ENCODE results near the gene CSMD2. TPM values are rescaled to one million over a fixed set of nuclear protein-coding genes. Genes with fewer than 3 reads are reported as not detected.

The CSMD2 gene
- polyA plus RNA-seq, 12 donors, result 0.51 to 3.3 (median 0.85) TPM; not detected in 2

- DNase-seq, result no peak
These were observed 310.9 kb downstream of the CSMD2 start for GRCh38 chr1:33854091-33854490.

GRCh38 chr1:33853431-33853830 is 311.6 kb downstream of the CSMD2 start:
- no peak for DNase-seq

- DNase-seq, result no peak
These were observed 312.3 kb downstream of the CSMD2 start for GRCh38 chr1:33852711-33853110.

- no peak for DNase-seq
These were observed 314.5 kb downstream of the CSMD2 start for GRCh38 chr1:33850481-33850880.

- no peak for DNase-seq
These were observed 315.8 kb downstream of the CSMD2 start for GRCh38 chr1:33849211-33849610.

- no peak for DNase-seq
These were observed 316.7 kb downstream of the CSMD2 start for GRCh38 chr1:33848205-33848937.

- no peak for DNase-seq
These were observed 318.2 kb downstream of the CSMD2 start for GRCh38 chr1:33846861-33847260.

- no peak for DNase-seq
These were observed 320.9 kb downstream of the CSMD2 start for GRCh38 chr1:33844166-33844565.

GRCh38 chr1:33842348-33842747 is 322.7 kb downstream of the CSMD2 start:
- no peak for DNase-seq

GRCh38 chr1:33841494-33841893 is 323.5 kb downstream of the CSMD2 start:
- DNase-seq, result no peak

GRCh38 chr1:33837635-33838034 is 327.4 kb downstream of the CSMD2 start:
- no peak for DNase-seq

- DNase-seq, result no peak
These were observed 328.1 kb downstream of the CSMD2 start for GRCh38 chr1:33836911-33837310.

- no peak for DNase-seq
These were observed 336.4 kb downstream of the CSMD2 start for GRCh38 chr1:33828654-33829053.

- no peak for DNase-seq
These were observed 337.0 kb downstream of the CSMD2 start for GRCh38 chr1:33828059-33828458.

GRCh38 chr1:33826711-33827110 is 338.3 kb downstream of the CSMD2 start:
- no peak for DNase-seq

GRCh38 chr1:33826311-33826710 is 338.7 kb downstream of the CSMD2 start:
- DNase-seq, result no peak

GRCh38 chr1:33825506-33825905 is 339.5 kb downstream of the CSMD2 start:
- no peak for DNase-seq

GRCh38 chr1:33824971-33825370 is 340.1 kb downstream of the CSMD2 start:
- DNase-seq, result no peak

GRCh38 chr1:33824321-33824720 is 340.7 kb downstream of the CSMD2 start:
- DNase-seq, result no peak

GRCh38 chr1:33823830-33824229 is 341.2 kb downstream of the CSMD2 start:
- DNase-seq, result no peak

- no peak for DNase-seq
These were observed 341.6 kb downstream of the CSMD2 start for GRCh38 chr1:33823401-33823800.

GRCh38 chr1:33822396-33822795 is 342.6 kb downstream of the CSMD2 start:
- no peak for DNase-seq

GRCh38 chr1:33821291-33821690 is 343.7 kb downstream of the CSMD2 start:
- no peak for DNase-seq

GRCh38 chr1:33820804-33821203 is 344.2 kb downstream of the CSMD2 start:
- DNase-seq, result no peak
